IPS-NIHi7 (cell line): ENCODE results near the gene PLEKHA6.
"Not testable (repeated sequence)": the region's sequence is repeated elsewhere in the genome, so short reads cannot be mapped to it uniquely, and the experiment has no call there.

ENCODE experiments used
- DNase-seq: peaks from one replicate; pipeline ENCODE4 v3.0.0; 2012; ENCODE audit warnings: mixed read lengths; ENCODE audit errors: extremely low spot score

The PLEKHA6 gene

GRCh38 chr1:204260601-204261197 is 99.0 kb downstream of the PLEKHA6 start:
- no peak for DNase-seq

GRCh38 chr1:204259782-204260181 is 99.9 kb downstream of the PLEKHA6 start:
- DNase-seq = no peak

GRCh38 chr1:204259196-204259595 is 100.5 kb downstream of the PLEKHA6 start:
- DNase-seq = no peak

GRCh38 chr1:204258213-204259115 is 101.3 kb downstream of the PLEKHA6 start:
- DNase-seq = peak; percentile 93

GRCh38 chr1:204257446-204257845 is 102.3 kb downstream of the PLEKHA6 start:
- DNase-seq = no peak

- no peak for DNase-seq
These were observed 103.2 kb downstream of the PLEKHA6 start for GRCh38 chr1:204256531-204256930.

GRCh38 chr1:204255966-204256365 is 103.8 kb downstream of the PLEKHA6 start:
- peak; percentile 51 for DNase-seq

GRCh38 chr1:204255225-204255624 is 104.5 kb downstream of the PLEKHA6 start:
- peak; percentile 66 for DNase-seq

GRCh38 chr1:204254031-204254661 is 105.6 kb downstream of the PLEKHA6 start:
- no peak for DNase-seq

- no peak for DNase-seq
These were observed 107.6 kb downstream of the PLEKHA6 start for GRCh38 chr1:204251926-204252689.

GRCh38 chr1:204251286-204251685 is 108.4 kb downstream of the PLEKHA6 start:
- no peak for DNase-seq

- DNase-seq = no peak
These were observed 109.2 kb downstream of the PLEKHA6 start for GRCh38 chr1:204250428-204251030.

- no peak for DNase-seq
These were observed 109.8 kb downstream of the PLEKHA6 start for GRCh38 chr1:204249736-204250427.

GRCh38 chr1:204248954-204249353 is 110.8 kb downstream of the PLEKHA6 start:
- no peak for DNase-seq

GRCh38 chr1:204246876-204247275 is 112.9 kb downstream of the PLEKHA6 start:
- DNase-seq = no peak

GRCh38 chr1:204242920-204243319 is 116.8 kb downstream of the PLEKHA6 start:
- no peak for DNase-seq

- DNase-seq = no peak
These were observed 117.8 kb downstream of the PLEKHA6 start for GRCh38 chr1:204241914-204242313.

- DNase-seq = no peak
These were observed 118.7 kb downstream of the PLEKHA6 start for GRCh38 chr1:204241050-204241449.

GRCh38 chr1:204240233-204240632 is 119.5 kb downstream of the PLEKHA6 start:
- no peak for DNase-seq

GRCh38 chr1:204239401-204239800 is 120.3 kb downstream of the PLEKHA6 start:
- DNase-seq = not testable (repeated sequence)

GRCh38 chr1:204238520-204238919 is 121.2 kb downstream of the PLEKHA6 start:
- DNase-seq = not testable (repeated sequence)
